Right atrium auricular region (tissue), 2 donors: ENCODE results near the gene PRR29. TPM values are rescaled to one million over a fixed set of nuclear protein-coding genes. Genes with fewer than 3 reads are reported as not detected.

ENCODE experiments used
- DNase-seq: peaks from one replicate; pipeline ENCODE4 v3.0.0-alpha.2; 2019; ENCODE audit warnings: low spot score
- H3K27ac ChIP-seq, 2 donors: fragments of 200-600 bp; sonication (generic); 1 replicate in 1 of 2; 2 replicates in 1 of 2; pipeline ENCODE4 v1.5.1; 2016 to 2019
- H3K27me3 ChIP-seq, 2 donors: fragments of 200-600 bp; sonication (generic); one replicate each; pipeline versions ENCODE4 v1.5.1 to v1.6.0; 2017 to 2019
- H3K36me3 ChIP-seq: fragments of 200-600 bp; sonication (generic); one replicate; pipeline ENCODE4 v1.5.1; 2016
- H3K4me1 ChIP-seq, 2 donors: fragments of 200-600 bp; sonication (generic); one replicate each; pipeline versions ENCODE4 v1.5.1 to v1.6.0; 2017 to 2019
- H3K4me3 ChIP-seq, 2 donors: fragments of 200-600 bp; sonication (generic); 1 replicate in 1 of 2; 2 replicates in 1 of 2; pipeline ENCODE4 v1.5.1; 2017 to 2019; ENCODE audit warnings: mild to moderate bottlenecking in 1 of 2, moderate library complexity in 1 of 2
- H3K9me3 ChIP-seq, 2 donors: fragments of 200-600 bp; sonication (generic); one replicate each; pipeline ENCODE4 v1.5.1; 2019
- CTCF ChIP-seq, 2 donors: fragments of 200-600 bp; sonication (generic); IDR thresholded peaks; one replicate each; pipeline ENCODE4 v1.5.1; 2019; ENCODE audit warnings: antibody characterized with exemption in 2 of 2
- total RNA-seq, 2 donors: library from RNA; depleted of rRNA; stranded (reverse); fragments of >200 nt; gene quantifications; one replicate each; pipeline ENCODE4 v1.1.0, GENCODE V29; 2016

The PRR29 gene
- total RNA-seq, 2 donors from 2014 or later, result 0.08 TPM; not detected in 1

- TF ChIP-seq CTCF (IDR thresholded peaks at IDR 0.05), result no peak
- Histone ChIP-seq H3K4me1 (peaks cover 0 to 81% of the 10 kb centered on the region in 2 donors), H3K27ac (peak overlapping the region; percentile 53 to 64), H3K36me3 (no peaks in the 10 kb centered on the region), H3K4me3 (no peak overlapping the region), H3K27me3 (no peaks in the 10 kb centered on the region), H3K9me3 (no peaks in the 10 kb centered on the region)
- peak; percentile 81 for DNase-seq
These were observed 13.3 kb upstream of the PRR29 start for GRCh38 chr17:63984651-63985386.

- H3K36me3 ChIP-seq, result no peaks in the 10 kb centered on the region
- H3K4me1 ChIP-seq, result peaks cover 0 to 79% of the 10 kb centered on the region in 2 donors
- no peaks in the 10 kb centered on the region for H3K27me3 ChIP-seq
- TF ChIP-seq CTCF (IDR thresholded peaks at IDR 0.05), result no peak
- no peaks in the 10 kb centered on the region for H3K9me3 ChIP-seq
- no peak overlapping the region for H3K4me3 ChIP-seq
- DNase-seq, result no peak
- H3K27ac ChIP-seq, result peak overlapping the region; percentile 53 to 64
These were observed 12.6 kb upstream of the PRR29 start for GRCh38 chr17:63985387-63986140.

- no peaks in the 10 kb centered on the region for H3K27me3 ChIP-seq
- H3K4me1 ChIP-seq, result peaks cover 0 to 75% of the 10 kb centered on the region in 2 donors
- no peak overlapping the region for H3K4me3 ChIP-seq
- H3K36me3 ChIP-seq, result no peaks in the 10 kb centered on the region
- no peak for DNase-seq
- H3K27ac ChIP-seq, result peak overlapping the region in 1 of 2 donors; percentile 38
- no peak for TF ChIP-seq CTCF (IDR thresholded peaks at IDR 0.05)
- no peaks in the 10 kb centered on the region for H3K9me3 ChIP-seq
These were observed 11.3 kb upstream of the PRR29 start for GRCh38 chr17:63986821-63987220.

GRCh38 chr17:63987221-63988126, 10.7 kb upstream of the PRR29 start:
- Histone ChIP-seq H3K4me1 (peaks cover 0 to 75% of the 10 kb centered on the region in 2 donors), H3K9me3 (no peaks in the 10 kb centered on the region), H3K36me3 (no peaks in the 10 kb centered on the region), H3K27me3 (no peaks in the 10 kb centered on the region), H3K27ac (peak overlapping the region in 1 of 2 donors; percentile 38), H3K4me3 (no peak overlapping the region)
- no peak for TF ChIP-seq CTCF (IDR thresholded peaks at IDR 0.05)
- no peak for DNase-seq

- Histone ChIP-seq H3K27me3 (no peaks in the 10 kb centered on the region), H3K36me3 (no peaks in the 10 kb centered on the region), H3K4me1 (peaks cover 0 to 70% of the 10 kb centered on the region in 2 donors), H3K9me3 (no peaks in the 10 kb centered on the region), H3K27ac (no peak overlapping the region), H3K4me3 (no peak overlapping the region)
- no peak for DNase-seq
- no peak for TF ChIP-seq CTCF (IDR thresholded peaks at IDR 0.05)
These were observed 10.0 kb upstream of the PRR29 start for GRCh38 chr17:63988127-63988478.
